Stimulated activated CD4-positive, alpha-beta T cell treated with anti-CD3 and anti-CD28 coated beads, Interleukin-1b, Interleukin-23, amount 100 ng/mL, for 48 hours (primary cell): ENCODE measurements around the gene ABLIM1.

Experiments used
- DNase-seq: peaks from one replicate; pipeline ENCODE4 v3.0.0-alpha.2; 2020

The ABLIM1 gene

GRCh38 chr10:114437473-114438292 lies 220.4 kb downstream of the ABLIM1 start:
- DNase-seq: no peak

DNA sequence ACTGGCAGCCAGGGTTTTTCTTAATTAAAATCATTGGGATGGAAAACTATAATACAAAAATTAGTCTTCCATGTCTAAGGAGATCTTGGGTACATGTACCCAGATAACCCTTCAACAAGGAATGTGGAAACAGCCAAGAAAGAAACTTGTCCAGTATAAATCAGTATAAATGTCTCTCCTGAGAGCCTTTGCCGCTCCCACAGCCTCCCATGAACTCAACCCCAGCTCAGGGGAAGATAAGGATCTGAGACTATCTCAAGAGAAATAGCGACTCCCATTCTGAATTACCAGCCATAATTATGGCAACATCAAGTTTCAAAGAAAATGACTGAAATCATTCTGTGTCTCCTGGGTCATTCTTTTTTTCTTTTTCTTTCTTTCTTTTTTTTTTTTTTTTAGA lies 221.1 kb downstream of the ABLIM1 start:
- no peak for DNase-seq

GRCh38 chr10:114432566-114433093 lies 225.4 kb downstream of the ABLIM1 start:
- DNase-seq: no peak

GRCh38 chr10:114431414-114432135 lies 226.5 kb downstream of the ABLIM1 start:
- no peak for DNase-seq

DNA sequence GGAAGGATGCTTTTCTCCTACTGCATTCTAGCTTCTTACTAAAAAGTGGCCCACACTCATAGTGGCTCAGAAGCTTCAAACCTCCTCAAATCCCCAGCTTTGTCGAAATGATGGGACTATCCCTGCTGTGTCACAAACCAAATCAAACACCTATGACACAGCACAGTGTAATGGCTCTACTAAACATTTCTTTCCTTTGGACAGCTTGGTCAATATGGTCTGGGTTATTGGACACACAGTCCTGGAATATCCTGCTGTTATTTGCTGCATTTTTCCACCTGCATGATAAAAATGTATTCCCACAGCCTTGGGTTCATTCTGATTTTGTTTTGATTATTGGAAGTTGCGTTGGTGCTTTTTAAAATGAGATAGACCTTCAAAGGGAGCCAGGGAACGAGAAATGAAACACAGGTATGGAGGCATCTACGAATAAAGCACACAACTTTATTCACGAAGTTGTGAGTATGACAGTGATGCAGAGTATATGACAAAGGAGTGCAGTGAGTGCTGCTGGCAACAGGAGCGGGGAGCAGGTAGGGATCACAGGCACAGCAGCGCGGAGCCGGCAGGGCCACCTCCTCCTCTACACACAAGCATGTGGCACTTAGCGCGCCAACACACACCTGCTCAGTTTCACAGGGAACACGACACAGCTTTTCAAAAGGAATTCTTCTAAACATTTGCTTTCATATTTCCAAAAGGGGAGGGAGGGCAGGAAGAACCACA lies 227.2 kb downstream of the ABLIM1 start:
- no peak for DNase-seq

GRCh38 chr10:114429581-114430335 lies 228.3 kb downstream of the ABLIM1 start:
- no peak for DNase-seq

GRCh38 chr10:114427124-114427852 lies 230.8 kb downstream of the ABLIM1 start:
- DNase-seq: no peak

- DNase-seq: no peak
These were observed 231.6 kb downstream of the ABLIM1 start for GRCh38 chr10:114426476-114426875.

- no peak for DNase-seq
These were observed 237.1 kb downstream of the ABLIM1 start for GRCh38 chr10:114420811-114421485.

DNA sequence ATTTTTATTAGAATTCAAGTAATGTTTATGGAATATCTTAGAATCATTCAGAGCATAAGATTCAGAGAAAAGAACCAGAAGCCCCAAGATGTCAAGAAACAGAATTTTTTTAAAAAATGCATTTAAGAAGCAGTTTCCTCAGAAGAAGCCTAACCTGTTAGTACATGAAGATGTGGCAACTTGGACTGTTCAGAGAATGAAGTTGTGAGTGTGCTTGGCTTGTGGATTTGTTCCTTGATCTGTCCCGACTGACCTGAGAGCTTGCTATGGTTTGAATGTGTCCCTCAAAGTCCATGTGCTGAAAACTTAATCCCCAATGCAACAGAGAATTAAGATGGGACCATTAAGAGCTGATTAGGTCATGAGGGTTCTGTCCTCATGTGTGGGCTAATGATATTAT lies 240.0 kb downstream of the ABLIM1 start:
- DNase-seq: no peak

DNA sequence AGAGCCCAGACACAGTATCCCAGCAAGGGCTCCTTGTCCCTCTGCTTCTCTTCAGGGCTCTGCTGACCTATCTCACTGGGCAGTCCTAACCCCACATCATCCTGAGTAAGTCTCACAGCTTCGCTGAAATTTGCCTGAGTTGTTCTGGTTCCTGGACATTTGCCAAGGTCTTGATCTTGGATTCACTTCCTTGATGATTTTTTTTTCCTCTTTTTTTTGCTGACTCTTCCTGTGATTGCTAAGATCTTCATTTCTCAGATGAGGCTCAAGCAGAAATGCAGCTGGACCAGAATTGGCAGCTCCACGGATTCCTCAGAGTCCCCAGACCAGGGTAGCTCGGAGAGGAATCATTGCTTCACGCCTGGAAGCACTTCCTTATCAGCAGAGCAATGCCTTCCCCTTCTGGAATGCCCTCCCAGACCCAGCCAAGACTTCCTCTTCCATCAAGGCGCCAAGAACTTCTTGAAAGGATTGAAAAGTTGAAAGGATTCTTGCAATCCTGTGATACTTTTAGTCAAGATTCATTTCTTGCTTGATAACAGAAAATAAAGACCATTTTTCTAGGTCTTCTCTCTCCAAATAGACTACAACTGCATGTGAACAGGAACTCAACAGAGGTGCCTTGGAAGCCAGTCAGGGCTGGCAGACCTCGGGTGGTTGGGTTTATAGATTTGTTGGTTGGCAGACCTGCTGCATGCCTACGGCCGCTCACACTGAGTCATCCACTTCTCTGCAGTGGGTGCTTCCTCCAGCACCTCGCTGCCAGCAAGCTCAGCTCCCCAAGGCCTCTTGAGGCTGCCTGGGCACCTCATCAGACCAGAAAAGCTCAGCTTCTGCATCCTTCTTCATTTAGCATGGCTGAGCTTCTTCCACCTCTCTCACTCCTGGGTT lies 244.9 kb downstream of the ABLIM1 start:
- no peak for DNase-seq

GRCh38 chr10:114408968-114409444 lies 249.1 kb downstream of the ABLIM1 start:
- DNase-seq: no peak

GRCh38 chr10:114408112-114408967 lies 249.7 kb downstream of the ABLIM1 start:
- DNase-seq: no peak

DNA sequence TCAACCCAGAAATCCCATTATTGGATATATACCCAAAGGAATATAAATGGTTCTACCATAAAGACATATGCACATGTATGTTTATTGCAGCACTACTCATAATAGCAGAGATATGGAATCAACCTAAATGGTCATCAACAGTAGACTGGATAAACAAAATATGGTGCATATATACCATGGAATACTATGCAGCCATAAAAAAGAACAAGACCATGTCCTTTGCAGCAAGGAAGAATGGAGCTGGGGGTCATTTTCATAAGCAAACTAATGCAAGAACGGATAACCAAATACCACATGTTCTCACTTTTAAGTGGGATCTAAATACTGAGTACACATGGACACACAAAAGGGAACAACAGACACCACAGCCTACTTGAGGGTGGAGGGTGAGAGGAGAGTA lies 251.6 kb downstream of the ABLIM1 start:
- no peak for DNase-seq

- no peak for DNase-seq
These were observed 253.1 kb downstream of the ABLIM1 start for GRCh38 chr10:114405011-114405350.

DNA sequence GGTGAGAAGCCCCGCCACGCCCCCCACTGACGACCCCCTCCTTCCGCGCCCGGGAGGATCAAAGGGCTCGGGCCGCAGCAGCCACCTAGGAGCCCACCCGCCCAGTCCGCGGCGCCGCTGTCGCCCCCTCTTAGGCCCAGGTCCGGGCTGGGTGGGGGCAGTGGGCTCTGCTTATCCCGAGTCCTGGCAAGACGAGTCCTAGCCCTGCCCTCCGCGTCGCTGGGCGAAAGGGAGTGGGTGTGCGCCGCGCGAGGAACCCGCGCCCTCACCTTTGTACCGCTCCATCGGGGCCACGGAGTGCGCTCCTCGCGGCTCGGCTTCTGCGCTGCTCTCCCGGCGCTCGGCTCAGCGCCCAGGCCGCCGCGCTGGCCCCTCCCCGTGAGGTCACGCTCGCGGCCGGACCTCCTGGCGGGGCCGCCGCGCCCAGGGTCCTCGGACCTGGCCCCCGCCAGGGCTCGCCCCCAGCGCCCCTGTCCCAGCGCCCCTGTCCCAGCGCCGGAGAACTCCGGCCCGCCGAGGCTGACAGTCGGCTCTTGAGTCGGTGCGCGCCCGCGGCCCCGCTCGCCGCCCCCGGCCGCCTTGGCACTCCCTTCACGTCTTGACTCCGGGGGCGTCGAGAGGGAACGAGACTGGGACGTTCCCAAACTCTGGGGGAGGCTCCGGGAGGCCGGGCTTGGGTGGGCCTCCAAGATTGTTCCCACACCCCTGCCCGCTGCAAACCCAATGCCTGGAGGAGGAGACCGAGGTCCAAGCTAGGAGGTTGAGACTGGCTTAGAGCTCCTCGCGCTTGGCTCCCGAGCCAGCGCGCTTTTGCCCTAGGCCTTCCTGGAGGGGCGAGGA lies 253.7 kb downstream of the ABLIM1 start, which contains the start of gene AFAP1L2:
Gene AFAP1L2 (minus strand): TSS at position 332 of the 840 bp plus-strand sequence. CDS start 47 bp downstream, at position 285.
- DNase-seq: no peak

DNA sequence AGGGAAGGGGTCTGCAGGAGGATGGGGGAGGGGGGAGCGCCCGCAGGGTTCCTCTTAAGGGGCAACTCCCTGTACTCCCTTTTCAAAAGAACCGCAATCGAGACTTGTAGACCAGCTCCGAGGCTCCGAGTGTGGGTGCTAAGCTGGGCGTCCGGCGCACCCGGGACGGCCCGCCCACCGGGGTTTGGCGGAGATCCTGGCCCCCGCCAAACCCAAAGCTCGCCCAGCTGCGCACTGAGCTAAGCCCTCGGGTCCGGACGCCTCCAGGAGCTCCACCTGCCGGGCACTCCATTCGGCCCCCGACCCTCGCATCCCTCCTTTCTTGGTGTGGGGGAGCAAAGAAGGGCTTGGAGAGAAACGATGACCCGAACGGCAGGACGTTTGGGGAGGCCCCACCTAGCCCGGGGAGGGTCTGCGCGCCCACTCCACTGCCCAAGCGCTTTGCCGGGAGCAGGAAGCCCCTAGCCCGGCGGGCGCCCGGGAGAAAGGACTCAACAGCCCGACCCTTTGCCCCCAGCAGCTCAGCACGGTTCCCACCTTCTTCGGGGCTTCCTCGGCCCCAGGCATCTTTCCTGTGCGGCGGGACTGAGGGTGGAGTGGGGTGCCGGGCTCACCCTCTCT lies 254.4 kb downstream of the ABLIM1 start:
- no peak for DNase-seq
